ENCODE measurements around the gene NRL.
A peak's percentile ranks its signal among the peaks of the same experiment; 100 is the strongest.

Gene NRL

DNA sequence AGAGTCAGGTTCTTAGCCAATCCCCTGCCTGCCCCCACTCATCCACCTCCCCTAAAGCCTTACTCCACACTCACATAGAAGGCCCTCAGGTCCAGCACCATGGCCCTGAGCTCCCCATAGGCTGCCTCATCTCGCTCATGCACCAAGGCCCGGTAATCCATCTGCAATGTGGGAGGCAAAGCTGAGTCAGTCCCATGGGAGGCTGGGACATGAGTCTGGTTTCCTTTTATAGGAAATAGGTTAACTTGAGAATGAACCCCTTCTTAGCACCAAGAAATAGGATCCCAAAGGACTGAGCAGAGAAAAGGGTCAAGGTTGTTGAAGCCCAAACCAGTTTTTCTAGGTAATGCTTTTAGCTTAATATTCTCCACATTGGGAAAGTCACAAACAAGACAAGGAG is 28.8 kb upstream of the NRL start:
- no peak for DNase-seq

DNA sequence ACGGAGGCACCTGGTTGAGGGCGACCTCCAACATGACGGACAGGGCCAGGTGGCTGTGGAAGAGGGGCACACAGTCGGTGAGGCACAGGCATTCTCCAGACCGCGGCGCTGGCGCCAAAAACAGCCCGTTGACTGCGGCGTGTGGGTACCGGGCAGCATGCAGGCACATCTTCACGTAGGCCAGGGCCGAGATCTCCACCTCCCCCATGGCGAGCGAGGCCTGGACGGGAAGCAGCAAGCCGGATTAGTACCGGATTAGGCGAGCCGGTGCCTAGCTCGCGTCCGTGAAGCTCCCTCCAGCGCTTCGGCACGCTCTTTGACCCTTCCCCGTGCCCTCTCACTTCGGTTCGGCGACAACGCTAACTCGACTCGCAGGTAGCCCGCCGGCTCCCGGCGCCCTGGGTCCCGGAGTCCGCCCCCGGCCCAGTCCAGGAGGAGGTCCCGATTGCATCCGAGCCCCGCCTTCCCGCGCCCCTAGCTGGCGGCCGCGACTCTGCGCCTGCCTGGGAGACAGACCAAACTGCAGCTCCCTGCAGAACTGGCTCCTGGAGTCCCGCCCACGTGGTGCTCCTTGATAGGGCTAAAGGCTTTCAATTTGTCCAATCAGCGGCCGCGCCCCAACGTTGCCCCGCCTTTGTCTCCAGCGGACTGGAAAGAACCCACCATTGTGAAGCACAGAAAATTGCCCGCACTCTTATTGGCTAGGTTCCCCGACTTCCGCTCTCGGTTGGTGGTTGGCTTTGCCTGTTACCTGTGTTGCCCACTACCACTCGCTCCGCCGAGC is 26.5 kb upstream of the NRL start, which contains the start of gene EMC9:
TSS of gene EMC9 (minus strand) at position 495 of the 784 bp plus-strand sequence. CDS start at position 208, 287 bp downstream.
- DNase-seq: peak; percentile 94

DNA sequence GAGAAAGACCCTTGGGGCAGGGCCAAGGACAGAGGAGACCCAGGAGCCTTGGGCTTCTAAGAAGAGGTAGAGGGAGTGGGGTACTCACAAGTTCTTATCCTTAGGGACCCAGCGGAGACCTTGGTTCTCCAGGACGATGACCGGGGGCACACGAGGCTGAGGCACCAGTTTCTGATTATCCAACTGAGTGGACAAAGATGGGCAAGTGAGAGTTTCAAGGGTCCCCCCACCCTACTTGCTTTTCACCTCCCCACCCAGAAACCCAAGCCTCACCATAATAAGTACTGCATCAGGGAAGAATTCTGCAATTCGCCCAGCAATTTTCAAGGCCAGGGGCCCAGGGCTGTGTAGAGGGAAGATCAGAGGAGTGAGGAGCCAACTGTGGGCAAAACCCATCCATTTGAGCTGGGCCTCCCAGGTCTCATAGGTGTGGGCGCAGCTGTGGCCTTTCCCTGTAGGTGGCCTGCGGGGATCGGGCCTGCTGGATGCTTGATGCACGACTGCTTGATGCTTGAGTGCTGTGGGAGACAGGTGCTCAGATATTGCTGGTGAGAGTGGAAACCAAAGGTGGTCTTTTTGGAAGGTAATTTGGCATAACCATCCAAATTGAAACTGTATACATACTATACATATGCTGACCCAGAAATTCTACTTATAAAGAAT is 24.7 kb upstream of the NRL start:
- DNase-seq: no peak

DNA sequence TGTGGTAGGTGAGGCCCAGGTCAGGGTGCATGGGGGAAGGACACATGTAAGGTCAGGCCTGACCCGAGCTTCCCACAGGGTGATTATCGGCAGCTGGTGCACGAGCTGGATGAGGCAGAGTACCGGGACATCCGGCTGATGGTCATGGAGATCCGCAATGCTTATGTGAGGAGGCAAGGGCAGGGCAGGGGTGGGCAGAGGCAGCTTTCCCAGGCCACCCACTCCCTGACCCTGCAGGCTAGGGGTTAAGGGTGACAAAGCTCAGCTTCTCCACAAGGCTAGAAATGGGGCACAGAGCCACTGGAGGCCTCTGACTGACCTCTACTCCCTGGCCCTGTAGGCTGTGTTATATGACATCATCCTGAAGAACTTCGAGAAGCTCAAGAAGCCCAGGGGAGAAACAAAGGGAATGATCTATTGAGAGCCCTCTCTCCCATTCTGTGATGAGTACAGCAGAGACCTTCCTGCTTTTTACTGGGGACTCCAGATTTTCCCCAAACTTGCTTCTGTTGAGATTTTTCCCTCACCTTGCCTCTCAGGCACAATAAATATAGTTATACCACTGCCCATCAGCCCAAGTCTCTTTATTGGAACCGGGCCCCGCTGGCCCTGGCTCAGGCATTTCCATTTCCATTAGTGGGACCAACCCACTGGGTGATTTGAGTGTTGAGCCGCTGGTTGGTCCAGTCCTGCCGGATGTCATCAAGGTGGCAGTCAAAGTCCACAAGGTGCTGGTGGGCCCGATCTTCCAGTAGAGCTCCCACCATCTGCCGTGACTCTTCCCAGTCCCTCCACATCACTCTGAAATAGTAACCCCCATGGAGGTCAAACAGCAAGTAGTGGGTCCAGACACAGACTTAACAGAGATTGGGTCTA is 23.9 kb upstream of the NRL start:
- DNase-seq: no peak

DNA sequence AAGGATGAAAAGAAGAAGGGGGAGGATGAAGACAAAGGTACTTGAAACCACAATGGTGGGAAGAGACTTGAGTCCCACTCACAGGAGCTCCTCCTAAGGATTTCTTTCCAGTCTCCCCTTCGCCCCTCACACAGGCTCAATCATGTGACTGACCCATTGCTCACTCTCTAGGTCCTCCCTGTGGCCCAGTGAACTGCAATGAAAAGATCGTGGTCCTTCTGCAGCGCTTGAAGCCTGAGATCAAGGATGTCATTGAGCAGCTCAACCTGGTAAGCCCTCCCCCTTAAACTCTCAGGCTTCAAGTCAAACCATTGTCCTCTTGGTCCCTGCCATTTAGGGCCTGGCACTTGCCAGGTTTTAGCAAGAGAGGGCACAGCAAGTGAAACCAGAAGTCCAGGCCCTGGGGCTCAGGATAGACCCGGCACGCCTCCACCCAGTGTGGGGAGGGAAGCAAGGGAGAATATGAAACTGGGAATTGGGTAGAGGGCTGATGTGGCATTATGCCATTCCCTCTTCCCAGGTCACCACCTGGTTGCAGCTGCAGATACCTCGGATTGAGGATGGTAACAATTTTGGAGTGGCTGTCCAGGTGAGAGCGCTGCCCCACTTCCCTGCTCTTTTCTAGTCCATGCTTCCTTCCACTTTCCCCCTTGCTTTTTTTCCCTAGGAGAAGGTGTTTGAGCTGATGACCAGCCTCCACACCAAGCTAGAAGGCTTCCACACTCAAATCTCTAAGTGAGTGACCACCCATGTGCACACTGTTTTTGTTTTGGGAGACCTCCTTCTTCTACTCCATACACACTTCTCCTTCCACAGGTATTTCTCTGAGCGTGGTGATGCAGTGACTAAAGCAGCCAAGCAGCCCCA is 23.0 kb upstream of the NRL start:
- DNase-seq: no peak

DNA sequence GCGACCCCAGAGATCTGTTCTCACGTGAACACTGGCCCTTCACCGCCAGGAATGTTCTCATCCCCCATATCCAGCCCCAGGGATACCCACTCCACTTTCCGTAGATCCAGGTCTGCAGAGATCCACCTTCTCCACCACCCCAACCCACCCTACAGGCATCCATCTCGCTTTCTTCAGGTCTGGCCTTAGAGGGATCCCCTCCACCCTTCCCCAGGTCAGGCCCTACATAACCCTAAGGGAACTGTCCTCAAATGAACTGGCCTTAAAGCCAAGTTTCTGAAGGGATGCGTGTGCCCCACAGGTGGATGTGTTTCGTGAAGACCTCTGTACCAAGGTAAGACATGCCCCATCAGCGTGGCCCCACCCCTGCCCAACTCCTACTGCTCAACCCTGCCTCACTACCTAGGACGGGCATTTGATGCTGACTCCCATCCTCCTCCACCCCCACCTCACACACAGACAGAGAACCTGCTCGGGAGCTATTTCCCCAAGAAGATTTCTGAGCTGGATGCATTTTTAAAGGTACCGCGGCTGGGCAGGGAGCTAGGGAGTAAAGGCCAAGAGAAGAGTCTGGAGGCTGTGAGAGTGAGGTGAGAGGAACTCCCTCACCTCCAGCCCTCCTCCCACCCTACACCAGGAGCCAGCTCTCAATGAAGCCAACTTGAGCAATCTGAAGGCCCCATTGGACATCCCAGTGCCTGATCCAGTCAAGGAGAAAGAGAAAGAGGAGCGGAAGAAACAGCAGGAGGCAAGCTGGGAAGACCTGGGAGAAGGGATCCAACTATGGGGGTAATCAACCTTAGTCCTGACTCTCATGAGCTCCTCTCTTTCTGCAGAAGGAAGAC is 22.2 kb upstream of the NRL start:
- no peak for DNase-seq

DNA sequence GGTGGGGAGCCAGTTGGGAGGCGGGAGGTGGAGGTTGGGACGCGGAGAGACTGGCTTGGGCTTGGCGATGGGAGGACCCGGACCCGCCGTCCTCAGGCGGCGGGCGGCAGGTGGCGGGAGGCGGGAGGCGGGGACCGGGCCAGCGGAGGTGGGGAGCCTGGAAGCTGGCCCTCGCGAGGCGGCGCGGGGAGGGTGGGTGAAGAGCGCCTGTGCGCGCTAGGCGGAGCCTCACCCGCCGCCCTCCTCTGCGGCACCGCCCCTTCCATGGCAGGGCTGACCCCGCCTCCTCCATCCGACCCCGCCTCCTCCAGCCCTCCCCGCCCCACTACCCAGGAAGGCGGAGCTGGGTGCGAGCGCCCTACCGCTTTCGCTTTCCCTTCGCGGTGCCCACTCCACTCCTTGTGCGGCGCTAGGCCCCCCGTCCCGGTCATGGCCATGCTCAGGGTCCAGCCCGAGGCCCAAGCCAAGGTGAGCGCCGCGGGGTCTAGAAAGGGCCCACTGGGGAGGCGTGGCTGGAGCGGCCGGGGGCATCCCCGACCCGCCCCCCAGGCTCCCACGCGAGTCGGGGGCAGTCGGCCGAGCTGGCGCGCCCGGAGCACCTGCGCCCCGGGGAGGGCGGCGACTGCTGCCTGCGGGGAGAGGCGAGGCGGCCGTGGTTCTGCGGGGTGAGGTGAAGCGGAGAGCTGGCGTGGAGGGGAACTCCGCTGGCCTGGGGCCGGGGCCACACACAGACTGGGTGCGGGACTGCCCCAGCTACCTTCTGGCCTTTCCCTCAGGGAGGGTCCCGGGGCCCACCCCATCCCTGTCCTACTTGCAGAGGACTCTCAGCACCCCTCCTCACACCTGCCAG is 21.3 kb upstream of the NRL start, which contains the start of gene PSME1:
TSS of gene PSME1 (plus strand) at position 361 of the 850 bp plus-strand sequence. CDS start at position 430, 69 bp downstream.
- peak; percentile 89 for DNase-seq

DNA sequence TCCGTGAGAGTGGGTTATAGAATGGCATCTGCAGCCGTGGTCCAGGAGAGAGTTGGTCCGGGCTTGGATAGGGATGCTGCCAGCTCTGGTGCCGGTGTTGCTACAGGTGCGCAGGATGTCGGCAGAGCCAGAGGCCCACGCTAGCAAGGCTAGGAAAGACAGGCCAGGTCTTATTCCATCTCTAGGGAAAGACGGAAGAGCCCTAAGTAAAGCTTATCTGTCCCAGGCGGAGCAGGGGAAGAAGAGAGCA is 20.8 kb upstream of the NRL start:
- DNase-seq: no peak

DNA sequence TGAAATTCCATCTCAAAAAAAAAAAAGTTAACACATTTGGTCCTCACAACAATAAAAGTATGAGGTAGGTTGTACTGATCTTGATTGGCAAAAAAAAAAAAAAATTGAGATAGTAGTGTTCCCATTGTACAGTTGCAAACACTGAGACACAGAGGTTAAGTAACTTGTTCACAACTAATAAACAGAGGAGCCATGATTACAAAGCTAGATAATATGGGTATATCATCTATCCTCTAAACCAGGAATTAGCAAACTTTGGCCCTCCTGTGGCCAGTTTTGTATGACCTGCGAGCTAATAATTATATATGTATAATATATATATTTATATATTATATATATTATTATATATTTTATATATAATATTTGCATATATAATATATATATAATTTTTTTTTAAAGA is 19.0 kb upstream of the NRL start:
- no peak for DNase-seq

DNA sequence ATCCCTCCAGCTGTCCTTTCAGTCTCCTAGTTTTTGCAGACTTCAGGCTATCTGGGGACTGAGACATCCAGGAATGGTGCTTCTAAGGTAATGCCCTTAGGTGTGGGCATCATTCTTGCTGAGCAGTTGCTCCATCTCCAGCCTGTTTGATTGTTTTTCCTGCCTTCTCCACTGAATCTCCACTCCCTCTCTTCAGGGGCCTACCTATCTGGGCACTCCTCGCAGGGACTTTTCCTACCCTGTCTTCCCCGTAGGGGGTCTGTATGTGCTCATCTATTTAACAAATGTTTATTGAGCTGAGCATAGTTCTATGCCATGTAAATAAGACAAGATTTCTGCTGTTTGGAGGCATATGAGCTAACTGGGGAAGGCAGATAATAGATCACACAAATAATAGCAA is 18.2 kb upstream of the NRL start:
- DNase-seq: no peak

DNA sequence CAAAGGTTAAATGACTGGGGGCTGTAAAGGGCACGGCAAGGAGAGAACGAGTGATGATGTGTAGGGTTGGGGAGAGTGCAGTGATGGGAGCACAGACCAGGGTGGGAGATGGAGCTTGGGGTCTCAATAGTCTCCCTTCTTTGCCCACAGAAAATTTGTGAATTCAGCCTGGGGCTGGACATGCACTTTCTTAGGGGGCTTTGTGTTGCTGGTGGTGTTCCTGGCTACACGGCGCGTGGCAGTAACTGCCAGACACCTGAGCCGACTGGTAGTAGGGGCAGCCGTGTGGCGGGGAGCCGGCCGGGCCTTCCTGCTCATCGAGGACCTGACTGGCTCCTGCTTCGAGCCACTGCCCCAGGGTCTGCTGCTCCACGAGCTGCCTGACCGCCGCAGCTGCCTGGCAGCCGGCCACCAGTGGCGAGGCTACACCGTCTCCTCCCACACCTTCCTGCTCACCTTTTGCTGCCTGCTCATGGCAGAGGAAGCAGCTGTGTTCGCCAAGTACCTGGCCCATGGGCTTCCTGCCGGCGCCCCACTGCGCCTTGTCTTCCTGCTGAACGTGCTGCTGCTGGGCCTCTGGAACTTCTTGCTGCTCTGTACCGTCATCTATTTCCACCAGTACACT is 17.4 kb upstream of the NRL start:
- DNase-seq: no peak

DNA sequence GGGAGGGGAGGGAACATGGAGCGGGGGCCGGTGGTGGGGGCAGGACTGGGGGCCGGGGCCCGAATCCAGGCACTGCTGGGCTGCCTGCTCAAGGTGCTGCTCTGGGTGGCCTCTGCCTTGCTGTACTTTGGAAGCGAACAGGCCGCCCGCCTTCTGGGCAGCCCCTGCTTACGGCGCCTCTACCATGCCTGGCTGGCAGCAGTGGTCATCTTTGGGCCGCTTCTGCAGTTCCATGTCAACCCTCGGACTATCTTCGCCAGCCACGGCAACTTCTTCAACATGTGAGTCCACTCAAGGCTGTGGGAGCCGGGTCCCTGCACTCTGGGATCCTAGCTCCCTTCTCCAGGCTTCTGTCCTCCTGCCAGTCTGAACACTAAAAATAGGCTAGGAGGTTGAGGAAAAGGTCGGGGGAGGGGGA is 16.8 kb upstream of the NRL start:
- DNase-seq: no peak

DNA sequence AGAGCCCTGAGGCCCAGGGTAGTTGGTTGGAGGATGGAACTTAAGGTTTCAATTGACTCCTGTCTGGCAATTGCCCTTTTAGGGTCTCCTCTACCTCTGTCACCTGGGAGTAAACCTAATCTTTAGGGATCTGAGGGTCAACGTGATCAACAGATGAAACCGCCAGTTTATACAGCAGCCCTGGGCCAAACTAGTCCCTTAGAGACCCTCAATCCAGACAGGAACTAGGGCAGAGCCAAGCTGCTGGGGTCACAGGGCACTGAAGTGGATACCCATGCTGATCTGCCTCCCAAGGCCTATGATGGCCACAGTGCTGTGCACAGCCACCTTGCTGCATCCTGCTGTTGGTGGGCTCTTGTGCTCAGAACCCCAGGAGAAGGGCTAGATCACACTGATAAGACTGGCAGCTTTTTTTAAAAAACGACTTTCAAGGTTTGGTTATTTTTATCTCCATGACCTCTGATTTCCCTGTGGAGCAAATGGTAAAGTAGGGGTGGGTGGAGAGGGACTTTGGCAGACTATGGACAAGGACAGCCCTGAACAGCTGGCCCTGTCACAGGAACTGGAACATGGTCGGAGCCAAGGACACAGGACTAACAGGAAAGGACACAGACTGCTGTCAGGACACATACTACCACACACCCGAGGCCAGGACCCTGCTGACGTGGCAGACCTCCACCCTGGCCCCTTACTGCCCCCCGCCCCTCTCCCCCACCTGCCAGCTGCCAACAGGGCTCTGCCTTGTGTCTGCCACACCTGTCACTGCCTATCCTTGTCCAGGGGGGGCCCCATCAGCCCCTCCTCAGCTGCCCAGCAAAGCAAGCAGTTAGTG is 16.2 kb upstream of the NRL start:
- no peak for DNase-seq

DNA sequence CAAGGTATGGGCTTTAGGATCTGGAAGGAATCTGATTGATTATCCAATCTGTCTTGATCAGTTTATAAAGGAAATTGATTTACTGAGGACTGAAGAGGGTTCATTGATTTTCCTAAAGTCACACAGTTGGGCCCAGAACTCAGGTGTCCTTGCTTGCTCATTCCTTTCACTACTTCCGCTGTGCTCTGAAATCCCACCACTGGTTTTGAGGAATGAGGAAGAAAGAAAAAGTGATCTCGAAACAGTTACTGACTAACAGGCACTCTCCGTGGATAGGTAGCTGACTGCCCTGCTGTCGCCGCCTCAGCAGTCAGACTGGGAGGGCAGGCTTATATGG is 15.6 kb upstream of the NRL start, which contains the start of gene FITM1:
TSS of gene FITM1 (plus strand) at position 280 of the 337 bp plus-strand sequence. CDS start 905 bp downstream, outside the sequence.
- DNase-seq: no peak

DNA sequence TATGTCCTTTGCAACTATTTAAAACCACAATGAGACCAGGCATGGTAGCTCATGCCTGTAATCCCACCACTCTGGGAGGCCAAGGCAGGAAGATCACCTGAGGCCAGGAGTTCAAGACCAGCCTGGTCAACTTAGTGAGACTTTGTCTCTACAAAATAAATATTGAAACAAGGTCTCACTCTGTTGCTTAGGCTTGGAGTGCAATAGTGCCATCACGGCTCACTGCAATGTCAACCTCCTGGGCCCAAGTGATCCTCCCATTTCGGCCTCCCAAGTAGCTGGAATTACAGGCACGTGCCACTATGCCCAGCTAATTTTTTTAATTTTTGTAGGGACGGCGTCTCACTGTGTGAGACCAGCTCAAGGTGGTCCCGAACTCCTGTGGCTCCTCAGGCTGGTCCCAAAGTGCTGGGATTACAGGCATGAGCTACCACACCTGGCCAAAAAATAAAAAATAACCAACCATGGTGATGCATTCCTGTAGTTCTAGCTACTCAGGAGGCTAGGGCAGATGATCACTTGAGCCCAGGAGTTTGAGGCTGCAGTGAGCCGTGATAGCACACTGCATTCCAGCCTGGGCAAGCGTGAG is 14.8 kb upstream of the NRL start:
- DNase-seq: no peak

DNA sequence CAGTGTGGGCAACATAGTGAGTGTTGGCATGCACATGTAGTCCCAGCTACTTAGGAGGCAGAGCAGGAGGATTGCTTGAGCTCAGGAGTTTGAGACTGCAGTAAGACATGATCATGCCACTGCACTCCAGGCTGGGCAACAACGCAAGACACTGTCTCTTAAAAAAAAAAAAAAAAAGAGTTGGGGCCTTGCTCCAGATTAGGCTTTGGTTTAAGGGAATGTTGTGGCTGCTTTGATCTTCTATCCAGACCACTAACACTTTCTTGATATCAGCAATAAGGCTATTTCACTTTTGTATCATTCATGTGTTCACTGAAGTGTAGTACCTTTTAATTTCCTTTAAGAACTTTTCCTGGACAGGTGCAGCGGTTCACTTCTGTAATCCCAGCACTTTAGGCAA is 12.9 kb upstream of the NRL start:
- DNase-seq: no peak

DNA sequence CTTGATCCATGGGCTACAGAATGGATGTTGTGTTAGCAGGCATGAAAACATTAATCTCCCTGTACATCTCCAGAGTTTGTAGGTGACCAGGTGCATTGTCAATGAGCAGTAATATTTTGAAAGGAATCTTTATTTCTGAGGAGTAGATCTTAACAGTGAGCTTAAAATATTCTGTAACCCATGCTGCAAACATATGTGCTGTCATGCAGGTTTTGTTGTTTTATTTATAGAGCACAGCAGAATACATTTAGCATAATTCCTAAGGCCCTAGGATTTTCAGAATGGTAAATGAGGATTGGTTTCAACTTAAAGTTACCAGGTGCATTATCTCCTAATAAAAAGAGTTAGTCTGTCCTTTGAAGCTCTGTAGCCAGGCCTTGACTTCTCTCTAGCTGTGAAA is 12.2 kb upstream of the NRL start:
- DNase-seq: no peak

All from activated gamma-delta T cell (primary cell).